ENCODE measurements around the gene TMTC1. TPM values are rescaled to one million over a fixed set of nuclear protein-coding genes. Genes with fewer than 3 reads are reported as not detected.

TMTC1 gene
- total RNA-seq, 1 experiment from 2014 or later, result 0.17 TPM

GRCh38 chr12:29578731-29579130, 205.0 kb downstream of the TMTC1 start:
- no TSS peak for BruUV-seq (replicated peaks)
- no peaks in the 10 kb centered on the region for H3K9me3 Mint-ChIP-seq (ENCODE audit: low read depth, unreplicated experiment)
- no peak for DNase-seq
- H3K4me1 Mint-ChIP-seq (ENCODE audit: low read depth, unreplicated experiment), result peaks cover 7% of the 10 kb centered on the region
- intact Hi-C loops (cut with micrococcal nuclease; ENCODE audit: unreplicated experiment), result no loop called here
- H3K27ac Mint-ChIP-seq (ENCODE audit: unreplicated experiment), result no peak overlapping the region
- TF ChIP-seq CTCF (IDR thresholded peaks at IDR 0.05; ENCODE audit: unreplicated experiment), result no peak
- H3K27me3 Mint-ChIP-seq (ENCODE audit: unreplicated experiment), result peaks cover 8% of the 10 kb centered on the region
- H3K4me3 Mint-ChIP-seq (ENCODE audit: low read depth, unreplicated experiment), result no peak overlapping the region
- CTCF ChIA-PET, result no interaction called here
- H3K36me3 Mint-ChIP-seq (ENCODE audit: insufficient read depth, unreplicated experiment), result no peaks in the 10 kb centered on the region

GRCh38 chr12:29578070-29578469, 205.7 kb downstream of the TMTC1 start:
- H3K4me1 Mint-ChIP-seq (ENCODE audit: low read depth, unreplicated experiment), result peaks cover 7% of the 10 kb centered on the region
- DNase-seq, result no peak
- intact Hi-C loops (cut with micrococcal nuclease; ENCODE audit: unreplicated experiment), result no loop called here
- no peak for TF ChIP-seq CTCF (IDR thresholded peaks at IDR 0.05; ENCODE audit: unreplicated experiment)
- CTCF ChIA-PET, result no interaction called here
- H3K9me3 Mint-ChIP-seq (ENCODE audit: low read depth, unreplicated experiment), result no peaks in the 10 kb centered on the region
- no peaks in the 10 kb centered on the region for H3K36me3 Mint-ChIP-seq (ENCODE audit: insufficient read depth, unreplicated experiment)
- H3K4me3 Mint-ChIP-seq (ENCODE audit: low read depth, unreplicated experiment), result no peak overlapping the region
- no peak overlapping the region for H3K27ac Mint-ChIP-seq (ENCODE audit: unreplicated experiment)
- BruUV-seq (replicated peaks), result no TSS peak
- H3K27me3 Mint-ChIP-seq (ENCODE audit: unreplicated experiment), result peaks cover 15% of the 10 kb centered on the region

GRCh38 chr12:29574500-29574899, 209.2 kb downstream of the TMTC1 start:
- Mint-ChIP-seq H3K9me3 (ENCODE audit: low read depth, unreplicated experiment) (no peaks in the 10 kb centered on the region), H3K4me1 (ENCODE audit: low read depth, unreplicated experiment) (no peaks in the 10 kb centered on the region), H3K4me3 (ENCODE audit: low read depth, unreplicated experiment) (no peak overlapping the region), H3K27ac (ENCODE audit: unreplicated experiment) (no peak overlapping the region), H3K36me3 (ENCODE audit: insufficient read depth, unreplicated experiment) (no peaks in the 10 kb centered on the region), H3K27me3 (ENCODE audit: unreplicated experiment) (peaks cover 23% of the 10 kb centered on the region)
- no TSS peak for BruUV-seq (replicated peaks)
- TF ChIP-seq CTCF (IDR thresholded peaks at IDR 0.05; ENCODE audit: unreplicated experiment), result no peak
- CTCF ChIA-PET, result no interaction called here
- no peak for DNase-seq
- intact Hi-C loops (cut with micrococcal nuclease; ENCODE audit: unreplicated experiment), result no loop called here

- no peak for TF ChIP-seq CTCF (IDR thresholded peaks at IDR 0.05; ENCODE audit: unreplicated experiment)
- no peak overlapping the region for H3K27ac Mint-ChIP-seq (ENCODE audit: unreplicated experiment)
- no peak for DNase-seq
- H3K9me3 Mint-ChIP-seq (ENCODE audit: low read depth, unreplicated experiment), result no peaks in the 10 kb centered on the region
- CTCF ChIA-PET, result no interaction called here
- H3K4me3 Mint-ChIP-seq (ENCODE audit: low read depth, unreplicated experiment), result no peak overlapping the region
- no peaks in the 10 kb centered on the region for H3K4me1 Mint-ChIP-seq (ENCODE audit: low read depth, unreplicated experiment)
- intact Hi-C loops (cut with micrococcal nuclease; ENCODE audit: unreplicated experiment), result no loop called here
- H3K36me3 Mint-ChIP-seq (ENCODE audit: insufficient read depth, unreplicated experiment), result no peaks in the 10 kb centered on the region
- H3K27me3 Mint-ChIP-seq (ENCODE audit: unreplicated experiment), result peaks cover 23% of the 10 kb centered on the region
- BruUV-seq (replicated peaks), result no TSS peak
Measured at GRCh38 chr12:29572938-29573337, 210.8 kb downstream of the TMTC1 start.

GRCh38 chr12:29572464-29572863, 211.3 kb downstream of the TMTC1 start:
- TF ChIP-seq CTCF (IDR thresholded peaks at IDR 0.05; ENCODE audit: unreplicated experiment), result no peak
- intact Hi-C loops (cut with micrococcal nuclease; ENCODE audit: unreplicated experiment), result no loop called here
- Mint-ChIP-seq H3K9me3 (ENCODE audit: low read depth, unreplicated experiment) (no peaks in the 10 kb centered on the region), H3K4me3 (ENCODE audit: low read depth, unreplicated experiment) (no peak overlapping the region), H3K27ac (ENCODE audit: unreplicated experiment) (no peak overlapping the region), H3K36me3 (ENCODE audit: insufficient read depth, unreplicated experiment) (no peaks in the 10 kb centered on the region), H3K27me3 (ENCODE audit: unreplicated experiment) (peaks cover 23% of the 10 kb centered on the region), H3K4me1 (ENCODE audit: low read depth, unreplicated experiment) (no peaks in the 10 kb centered on the region)
- DNase-seq, result no peak
- BruUV-seq (replicated peaks), result no TSS peak
- CTCF ChIA-PET, result no interaction called here

All from Calu3 (cell line).